Measurements from ENCODE around the gene PCGF2.

- TF ChIP-seq POLR2A (IDR thresholded peaks at IDR 0.05; ENCODE audit: low read depth, low read length) = no peak
- TF ChIP-seq TAF1 (IDR thresholded peaks at IDR 0.05; ENCODE audit: borderline replicate concordance, low read depth, low read length) = no peak
- no peak for TF ChIP-seq POLR2AphosphoS5 (IDR thresholded peaks at IDR 0.05; ENCODE audit: low read depth, low read length)
These were observed 7.3 kb downstream of the PCGF2 start for GRCh38 chr17:38740806-38741205.
